ENCODE data around the gene PLEKHH1.

PLEKHH1 gene

GRCh38 chr14:67557118-67557517, 24.0 kb downstream of the PLEKHH1 start:
- H3K4me3 ChIP-seq (ENCODE audit: low read depth, low read length): no peak overlapping the region
- DNase-seq (ENCODE audit: low read depth): no peak
- no peak for TF ChIP-seq CTCF (IDR thresholded peaks at IDR 0.05; ENCODE audit: control insufficient read depth, extremely low read depth, insufficient read depth)

GRCh38 chr14:67557656-67558055, 24.6 kb downstream of the PLEKHH1 start:
- H3K4me3 ChIP-seq (ENCODE audit: low read depth, low read length): no peak overlapping the region
- TF ChIP-seq CTCF (IDR thresholded peaks at IDR 0.05; ENCODE audit: control insufficient read depth, extremely low read depth, insufficient read depth): no peak
- DNase-seq (ENCODE audit: low read depth): no peak

GRCh38 chr14:67559639-67560038, 26.5 kb downstream of the PLEKHH1 start:
- no peak for DNase-seq (ENCODE audit: low read depth)
- no peak for TF ChIP-seq CTCF (IDR thresholded peaks at IDR 0.05; ENCODE audit: control insufficient read depth, extremely low read depth, insufficient read depth)
- H3K4me3 ChIP-seq (ENCODE audit: low read depth, low read length): no peak overlapping the region

GRCh38 chr14:67562025-67562775, 29.1 kb downstream of the PLEKHH1 start:
- no peak for DNase-seq (ENCODE audit: low read depth)

GRCh38 chr14:67562776-67563150, 29.7 kb downstream of the PLEKHH1 start:
- no peak overlapping the region for H3K4me3 ChIP-seq (ENCODE audit: low read depth, low read length)
- no peak for TF ChIP-seq CTCF (IDR thresholded peaks at IDR 0.05; ENCODE audit: control insufficient read depth, extremely low read depth, insufficient read depth)
- no peak for DNase-seq (ENCODE audit: low read depth)

More at GRCh38 chr14:67562025-67562775, 29.1 kb downstream of the PLEKHH1 start:
- no peak for TF ChIP-seq CTCF (IDR thresholded peaks at IDR 0.05; ENCODE audit: control insufficient read depth, extremely low read depth, insufficient read depth)
- no peak overlapping the region for H3K4me3 ChIP-seq (ENCODE audit: low read depth, low read length)

GRCh38 chr14:67564236-67564635, 31.1 kb downstream of the PLEKHH1 start:
- no peak for TF ChIP-seq CTCF (IDR thresholded peaks at IDR 0.05; ENCODE audit: control insufficient read depth, extremely low read depth, insufficient read depth)
- H3K4me3 ChIP-seq (ENCODE audit: low read depth, low read length): no peak overlapping the region
- DNase-seq (ENCODE audit: low read depth): no peak

- no peak for DNase-seq (ENCODE audit: low read depth)
- TF ChIP-seq CTCF (IDR thresholded peaks at IDR 0.05; ENCODE audit: control insufficient read depth, extremely low read depth, insufficient read depth): no peak
- no peak overlapping the region for H3K4me3 ChIP-seq (ENCODE audit: low read depth, low read length)
Measured at GRCh38 chr14:67566908-67567307, 33.8 kb downstream of the PLEKHH1 start.
